CD14-positive monocyte (primary cell): ENCODE measurements around the gene SATB1. TPM values are rescaled to one million over a fixed set of nuclear protein-coding genes. Genes with fewer than 3 reads are reported as not detected.

Experiments used
- DNase-seq, 3 donors: peaks; one replicate each; pipeline ENCODE4 v3.0.0-alpha.2; 2011 to 2022
- H2AFZ ChIP-seq: 2 replicates; pipeline ENCODE4 v1.6.0; 2012; ENCODE audit warnings: mild to moderate bottlenecking, low read depth, low read length, inconsistent platforms; ENCODE audit not compliant: insufficient read depth, poor library complexity, severe bottlenecking
- H3K27ac ChIP-seq, 2 donors: 1 replicate in 1 of 2; 2 replicates in 1 of 2; pipeline ENCODE4 v1.5.1; 2012 to 2013; ENCODE audit warnings: low read length in 2 of 2, control low read depth in 1 of 2, inconsistent platforms in 1 of 2, low read depth in 1 of 2, mild to moderate bottlenecking in 1 of 2
- H3K27me3 ChIP-seq, 2 donors: one replicate each; pipeline versions ENCODE4 v1.6.0 to v1.6.1; 2011 to 2013; ENCODE audit warnings: low read length in 2 of 2; ENCODE audit not compliant: control insufficient read depth in 2 of 2, insufficient read depth in 2 of 2
- H3K36me3 ChIP-seq, 2 donors: replicated peaks in 1 of 2; 1 replicate in 1 of 2; 2 replicates in 1 of 2; pipeline versions ENCODE4 v1.5.1 to v1.6.1; 2012 to 2013; ENCODE audit warnings: low read length in 2 of 2, control low read depth in 1 of 2, inconsistent platforms in 1 of 2, mild to moderate bottlenecking in 1 of 2; ENCODE audit not compliant: insufficient read depth in 2 of 2, control insufficient read depth in 1 of 2
- H3K4me1 ChIP-seq, 2 donors: 1 replicate in 1 of 2; 2 replicates in 1 of 2; pipeline versions ENCODE4 v1.5.1 to v1.6.1; 2012 to 2013; ENCODE audit warnings: low read length in 2 of 2, control low read depth in 1 of 2, inconsistent platforms in 1 of 2, mild to moderate bottlenecking in 1 of 2, moderate library complexity in 1 of 2; ENCODE audit not compliant: insufficient read depth in 2 of 2, control insufficient read depth in 1 of 2
- H3K4me2 ChIP-seq: replicated peaks from 2 replicates; pipeline ENCODE3; 2012; ENCODE audit warnings: low read length, moderate library complexity, mild to moderate bottlenecking; ENCODE audit not compliant: poor library complexity, severe bottlenecking; ENCODE audit errors: extremely low read depth
- H3K4me3 ChIP-seq, 3 experiments: fragments of 200-600 bp in 1 of 3; sonication (generic) in 1 of 3; replicated peaks in 1 of 3; 1 replicate in 2 of 3; 2 replicates in 1 of 3; pipeline ENCODE4 v1.5.1; 2011 to 2013; ENCODE audit warnings: low read length in 3 of 3, mild to moderate bottlenecking in 3 of 3, control low read depth in 2 of 3, low read depth in 2 of 3, inconsistent platforms in 1 of 3, moderate library complexity in 1 of 3
- H3K79me2 ChIP-seq: 2 replicates; pipeline ENCODE4 v1.6.0; 2012; ENCODE audit warnings: mild to moderate bottlenecking, control low read depth, inconsistent platforms, low read length, moderate library complexity; ENCODE audit not compliant: insufficient read depth
- H3K9ac ChIP-seq: 2 replicates; pipeline ENCODE4 v1.6.0; 2017; ENCODE audit warnings: low read length, mild to moderate bottlenecking; ENCODE audit not compliant: insufficient read depth, poor library complexity, severe bottlenecking
- H3K9me3 ChIP-seq, 2 donors: replicated peaks in 1 of 2; 1 replicate in 1 of 2; 2 replicates in 1 of 2; pipeline versions ENCODE4 v1.5.1 to v1.6.1; 2012 to 2013; ENCODE audit warnings: low read length in 2 of 2, control low read depth in 1 of 2; ENCODE audit not compliant: control insufficient read depth in 1 of 2, insufficient read depth in 1 of 2
- H4K20me1 ChIP-seq: 2 replicates; pipeline ENCODE4 v1.6.0; 2012; ENCODE audit warnings: mild to moderate bottlenecking, low read length, control low read depth, moderate library complexity; ENCODE audit not compliant: insufficient read depth
- H3K27ac Mint-ChIP-seq, 7 donors: one replicate each; pipeline ENCODE4 v1.8.0; 2020; ENCODE audit warnings: mild to moderate bottlenecking in 7 of 7, mixed read lengths in 7 of 7, moderate library complexity in 6 of 7, inconsistent platforms in 2 of 7
- H3K27me3 Mint-ChIP-seq, 3 donors: one replicate each; pipeline ENCODE4 v1.8.0; 2021 to 2022; ENCODE audit warnings: low read depth in 3 of 3, mild to moderate bottlenecking in 3 of 3, mixed read lengths in 3 of 3, moderate library complexity in 3 of 3, inconsistent platforms in 1 of 3
- H3K36me3 Mint-ChIP-seq, 2 donors: one replicate each; pipeline ENCODE4 v1.8.0; 2020; ENCODE audit warnings: mixed read lengths in 2 of 2, inconsistent platforms in 1 of 2, mild to moderate bottlenecking in 1 of 2
- H3K4me1 Mint-ChIP-seq: one replicate; pipeline ENCODE4 v1.8.0; 2020; ENCODE audit warnings: mild to moderate bottlenecking, mixed read lengths
- H3K4me3 Mint-ChIP-seq, 2 donors: one replicate each; pipeline ENCODE4 v1.8.0; 2020; ENCODE audit warnings: mild to moderate bottlenecking in 2 of 2, mixed read lengths in 2 of 2, moderate library complexity in 1 of 2
- H3K9me3 Mint-ChIP-seq, 7 donors: one replicate each; pipeline ENCODE4 v1.8.0; 2020 to 2022; ENCODE audit warnings: mixed read lengths in 7 of 7, mild to moderate bottlenecking in 6 of 7, moderate library complexity in 6 of 7, inconsistent platforms in 2 of 7
- WGBS: methylation state at CpG from one replicate; pipeline ENCODE4 v1.1.5; 2013; ENCODE audit warnings: missing lambda C conversion rate; ENCODE audit not compliant: insufficient coverage; 5-methylcytosine and 5-hydroxymethylcytosine counted together
- intact Hi-C, 2 donors: fragments of 100-400 bp; cut with micrococcal nuclease; formaldehyde crosslinking; loops; one replicate each; pipeline versions ENCODE4 v1.15.0 to v1.15.1; 2023
- polyA plus RNA-seq, 3 donors: library from polyadenylated mRNA; depleted of rRNA in 1 of 3; unstranded in 2 of 3; stranded (reverse) in 1 of 3; fragments of 300-500 nt in 2 of 3; fragments of >200 nt in 1 of 3; fragmentation: Illumina TruSeq in 2 of 3; gene quantifications; 1 replicate in 2 of 3; 2 replicates in 1 of 3; pipeline ENCODE4 v1.2.3, GENCODE V29; 2012 to 2021
- TF ChIP-seq, protein P1 (sequence below): fragments of 200-600 bp; IDR thresholded peaks from one replicate; pipeline ENCODE4 v1.8.0; 2022; ENCODE audit warnings: antibody characterized with exemption, mild to moderate bottlenecking

The SATB1 gene
- polyA plus RNA-seq, 3 donors = 4.3 to 35.3 (median 6.9) TPM

DNA sequence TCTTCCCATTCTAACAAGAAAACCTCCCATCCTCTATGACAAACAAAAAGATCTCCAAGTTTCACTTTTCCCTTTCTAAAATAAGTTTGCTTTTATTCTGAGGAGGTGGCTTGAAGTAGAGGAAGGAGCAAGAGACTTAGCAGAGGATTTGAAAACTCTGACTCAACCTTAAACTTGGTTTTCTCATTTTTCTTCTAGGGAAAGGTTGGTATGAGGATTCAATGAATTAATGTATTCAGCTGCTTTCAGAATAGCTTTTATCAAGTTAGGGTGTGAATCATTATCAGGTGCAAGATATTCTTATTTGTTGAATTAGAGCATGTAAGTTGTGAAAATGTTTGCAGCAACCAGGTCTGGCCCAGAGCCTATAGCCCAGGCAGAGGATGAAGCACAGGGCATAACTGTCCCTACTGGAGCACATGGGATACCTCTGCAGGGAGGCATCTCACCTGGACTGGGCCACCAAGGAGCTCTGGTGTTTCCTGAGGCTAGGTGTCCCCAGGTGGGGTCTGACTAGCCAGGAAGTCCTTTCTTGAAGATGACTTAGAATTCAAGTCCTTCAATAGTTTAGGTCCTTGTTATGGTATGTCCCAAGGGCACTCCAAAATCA is 42.3 kb downstream of the SATB1 start:
- DNase-seq = no peak
- no peak overlapping the region for H3K4me2 ChIP-seq
- peaks cover 27 to 61% of the 10 kb centered on the region in 2 donors for H3K36me3 ChIP-seq
- no peaks in the 10 kb centered on the region for H3K79me2 ChIP-seq
- intact Hi-C loops = loop anchor here in 1 of 2 donors (10.0 kb wide), 1 partner anchor 488 kb away; no protein-coding TSS in a partner anchor
- Mint-ChIP-seq H3K27ac (peak overlapping the region in 1 of 7 donors; percentile 11), H3K4me1 (no peaks in the 10 kb centered on the region), H3K4me3 (no peak overlapping the region), H3K36me3 (peaks cover 23 to 31% of the 10 kb centered on the region in 2 donors), H3K27me3 (no peaks in the 10 kb centered on the region), H3K9me3 (peaks cover 0 to 1% (median 0%) of the 10 kb centered on the region in 7 donors)
- no peaks in the 10 kb centered on the region for H3K27me3 ChIP-seq
- no peak overlapping the region for H2AFZ ChIP-seq
- no peaks in the 10 kb centered on the region for H3K9me3 ChIP-seq
- no peak overlapping the region for H3K4me3 ChIP-seq
- no peak overlapping the region for H3K27ac ChIP-seq
- TF ChIP-seq, protein P1, sequence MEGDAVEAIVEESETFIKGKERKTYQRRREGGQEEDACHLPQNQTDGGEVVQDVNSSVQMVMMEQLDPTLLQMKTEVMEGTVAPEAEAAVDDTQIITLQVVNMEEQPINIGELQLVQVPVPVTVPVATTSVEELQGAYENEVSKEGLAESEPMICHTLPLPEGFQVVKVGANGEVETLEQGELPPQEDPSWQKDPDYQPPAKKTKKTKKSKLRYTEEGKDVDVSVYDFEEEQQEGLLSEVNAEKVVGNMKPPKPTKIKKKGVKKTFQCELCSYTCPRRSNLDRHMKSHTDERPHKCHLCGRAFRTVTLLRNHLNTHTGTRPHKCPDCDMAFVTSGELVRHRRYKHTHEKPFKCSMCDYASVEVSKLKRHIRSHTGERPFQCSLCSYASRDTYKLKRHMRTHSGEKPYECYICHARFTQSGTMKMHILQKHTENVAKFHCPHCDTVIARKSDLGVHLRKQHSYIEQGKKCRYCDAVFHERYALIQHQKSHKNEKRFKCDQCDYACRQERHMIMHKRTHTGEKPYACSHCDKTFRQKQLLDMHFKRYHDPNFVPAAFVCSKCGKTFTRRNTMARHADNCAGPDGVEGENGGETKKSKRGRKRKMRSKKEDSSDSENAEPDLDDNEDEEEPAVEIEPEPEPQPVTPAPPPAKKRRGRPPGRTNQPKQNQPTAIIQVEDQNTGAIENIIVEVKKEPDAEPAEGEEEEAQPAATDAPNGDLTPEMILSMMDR = no peak
- H4K20me1 ChIP-seq = no peaks in the 10 kb centered on the region
- no peak overlapping the region for H3K9ac ChIP-seq
- H3K4me1 ChIP-seq = no peaks in the 10 kb centered on the region

DNA sequence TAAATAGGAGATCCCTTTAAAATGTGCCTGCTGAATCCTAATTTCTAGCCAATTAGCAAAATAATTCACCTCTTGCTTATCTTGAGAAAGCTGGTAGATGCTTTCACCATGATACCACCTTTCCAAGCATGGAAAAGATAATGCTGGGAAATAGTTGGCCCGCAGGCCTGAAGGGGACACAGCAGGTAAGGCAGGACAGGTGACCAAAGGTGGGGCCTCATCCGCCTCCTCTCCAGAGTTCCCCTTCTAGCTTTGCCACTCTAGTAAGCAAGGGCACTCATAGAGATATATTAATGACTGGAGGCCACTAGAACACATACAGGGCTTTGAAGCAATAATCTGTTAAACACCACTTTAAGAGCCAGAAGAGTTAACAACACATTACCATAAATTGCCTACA is 45.5 kb downstream of the SATB1 start:
- H3K9ac ChIP-seq = no peak overlapping the region
- Mint-ChIP-seq H3K4me3 (no peak overlapping the region), H3K4me1 (no peaks in the 10 kb centered on the region), H3K27me3 (no peaks in the 10 kb centered on the region), H3K27ac (no peak overlapping the region), H3K9me3 (no peaks in the 10 kb centered on the region), H3K36me3 (peaks cover 24 to 41% of the 10 kb centered on the region in 2 donors)
- WGBS = no CpG with 5 or more reads among the region's 2 CpGs
- TF ChIP-seq, protein P1 = no peak
- H3K27me3 ChIP-seq = no peaks in the 10 kb centered on the region
- H3K79me2 ChIP-seq = no peaks in the 10 kb centered on the region
- H3K4me3 ChIP-seq = no peak overlapping the region
- intact Hi-C loops = loop anchor here in 1 of 2 donors (10.0 kb wide), 1 partner anchor 485 kb away; no protein-coding TSS in a partner anchor
- H4K20me1 ChIP-seq = no peaks in the 10 kb centered on the region
- no peaks in the 10 kb centered on the region for H3K9me3 ChIP-seq
- DNase-seq = no peak
- no peak overlapping the region for H2AFZ ChIP-seq
- no peaks in the 10 kb centered on the region for H3K4me1 ChIP-seq
- H3K4me2 ChIP-seq = no peak overlapping the region
- peaks cover 38 to 65% of the 10 kb centered on the region in 2 donors for H3K36me3 ChIP-seq
- no peak overlapping the region for H3K27ac ChIP-seq
